GM12875 (cell line): ENCODE results near the gene DAAM2.

ENCODE experiments used
- H3K4me3 ChIP-seq: one replicate; pipeline ENCODE4 v1.5.1; 2011; ENCODE audit warnings: low read depth, low read length, control low read depth
- CTCF ChIP-seq: IDR thresholded peaks from 2 replicates; pipeline ENCODE4 v1.5.1; 2011; ENCODE audit warnings: low read depth, mild to moderate bottlenecking, control low read depth, inconsistent platforms, low read length, moderate library complexity, borderline replicate concordance; ENCODE audit not compliant: insufficient read depth

Gene DAAM2

DNA sequence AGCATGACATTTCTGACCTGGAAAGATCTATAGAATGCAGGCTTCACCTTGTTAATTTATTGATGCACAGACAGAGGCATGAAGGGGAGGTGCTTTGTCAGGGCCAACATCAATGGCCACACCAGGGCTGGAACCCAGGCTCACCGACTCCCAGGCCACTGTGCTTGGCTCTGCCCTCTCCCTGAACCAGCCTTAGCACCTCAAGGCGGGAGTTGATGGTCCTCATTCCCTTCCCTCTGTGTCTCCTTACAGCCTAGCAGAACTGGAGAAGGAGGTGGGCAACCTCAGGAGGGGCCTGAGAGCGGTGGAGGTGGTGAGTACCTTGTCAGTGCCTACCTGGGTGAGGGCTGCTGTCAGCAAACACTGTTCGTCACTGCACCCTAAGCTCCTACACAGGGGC lies 106.4 kb downstream of the DAAM2 start:
- TF ChIP-seq CTCF = no peak
- no peak overlapping the region for H3K4me3 ChIP-seq

GRCh38 chr6:39899554-39900295 lies 107.5 kb downstream of the DAAM2 start:
- no peak overlapping the region for H3K4me3 ChIP-seq
- TF ChIP-seq CTCF = no peak

GRCh38 chr6:39901116-39901655 lies 109.0 kb downstream of the DAAM2 start:
- TF ChIP-seq CTCF = no peak
- no peak overlapping the region for H3K4me3 ChIP-seq

- no peak for TF ChIP-seq CTCF
Observed at GRCh38 chr6:39901670-39902069, 109.5 kb downstream of the DAAM2 start.

DNA sequence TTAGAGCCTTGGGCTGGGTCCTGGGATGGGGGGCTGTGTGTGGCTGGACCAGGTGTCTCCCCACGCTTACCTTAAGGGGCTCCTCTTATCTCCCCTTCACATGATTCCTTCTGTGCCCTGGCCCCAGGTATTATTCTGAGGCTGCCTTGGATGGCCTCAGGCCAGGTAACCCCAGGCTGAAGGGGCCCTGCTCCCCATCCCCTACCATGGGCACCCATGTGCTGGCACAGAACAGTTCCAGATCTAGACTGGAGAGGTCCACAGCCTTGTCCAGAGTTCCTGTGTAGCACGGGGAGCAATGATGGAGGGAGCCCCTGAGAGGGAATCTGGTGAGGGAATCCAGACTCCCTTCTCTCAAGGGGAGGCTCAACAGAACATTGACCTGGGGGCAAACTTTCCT lies 110.0 kb downstream of the DAAM2 start:
- no peak for TF ChIP-seq CTCF
- no peak overlapping the region for H3K4me3 ChIP-seq

More at GRCh38 chr6:39901670-39902069, 109.5 kb downstream of the DAAM2 start:
- H3K4me3 ChIP-seq = no peak overlapping the region

DNA sequence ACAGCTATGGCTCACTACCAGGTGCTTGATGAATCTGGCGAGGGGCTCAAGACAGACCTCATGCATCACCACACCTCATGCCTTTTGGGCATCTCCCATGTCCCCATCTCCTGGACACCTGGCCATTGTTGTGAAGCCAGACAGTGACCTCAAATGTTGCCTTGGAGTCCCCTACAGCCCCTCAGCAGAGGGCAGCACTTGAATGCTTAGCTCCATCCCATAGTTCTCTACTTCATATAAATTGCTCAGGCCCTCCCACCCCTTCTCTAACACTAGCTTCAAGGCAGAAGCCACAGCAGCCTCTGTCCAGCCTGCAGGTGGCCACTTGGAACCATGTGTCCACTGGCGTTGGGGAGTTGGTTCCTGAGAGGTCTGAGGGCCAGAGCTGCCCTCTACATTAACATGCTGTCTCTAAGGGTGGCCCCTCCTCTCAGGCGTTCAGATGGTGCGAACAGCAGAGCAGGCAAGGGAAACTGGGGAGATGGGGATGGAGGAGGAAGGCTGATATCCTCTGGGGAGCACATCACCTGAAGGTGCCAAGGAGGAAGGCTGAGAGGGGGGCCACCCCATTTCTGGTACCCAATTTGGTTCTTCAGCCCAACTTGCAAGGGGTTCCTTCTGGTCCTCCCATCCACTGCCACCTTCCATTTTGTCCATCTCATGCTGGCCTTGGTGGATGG lies 110.8 kb downstream of the DAAM2 start:
- no peak for TF ChIP-seq CTCF

DNA sequence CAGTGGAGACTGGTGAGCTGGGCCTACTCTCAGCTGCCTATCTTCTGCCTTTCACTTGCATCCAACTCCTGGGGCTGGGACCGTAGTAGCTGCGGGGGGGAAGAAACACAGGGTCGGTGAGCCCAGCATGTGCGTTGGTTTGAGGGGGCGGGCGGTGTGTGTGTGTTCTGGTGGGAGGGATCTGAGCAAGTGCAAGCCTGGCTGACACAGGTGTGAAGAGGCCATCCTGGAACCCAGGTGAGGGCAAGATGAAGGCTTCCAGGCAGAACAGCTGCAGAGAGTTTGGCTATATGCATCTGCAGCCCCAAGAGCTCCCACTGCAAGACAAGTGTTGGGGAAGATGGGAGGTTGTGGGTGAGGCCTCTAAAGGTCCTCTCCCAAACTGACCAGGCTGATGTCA lies 111.5 kb downstream of the DAAM2 start:
- H3K4me3 ChIP-seq = no peak overlapping the region
- no peak for TF ChIP-seq CTCF

More for the DNA sequence above, 110.8 kb downstream of the DAAM2 start:
- H3K4me3 ChIP-seq = no peak overlapping the region
